H1 (cell line): ENCODE measurements around the gene RANBP17.

ENCODE experiments used
- GABPA ChIP-seq: IDR thresholded peaks from 2 replicates; pipeline ENCODE4 v1.6.1; 2011; ENCODE audit warnings: mild to moderate bottlenecking, low read length, moderate library complexity, borderline replicate concordance; ENCODE audit not compliant: insufficient read depth
- GTF2F1 ChIP-seq: IDR thresholded peaks from 2 replicates; pipeline ENCODE4 v1.6.1; 2012; ENCODE audit warnings: low read depth, low read length, improper control_type of control experiment, borderline replicate concordance
- HDAC6 ChIP-seq: IDR thresholded peaks from one replicate; pipeline ENCODE4 v1.7.1; 2012; ENCODE audit warnings: low read depth, mild to moderate bottlenecking, inconsistent platforms, low read length, moderate library complexity
- POLR2AphosphoS5 ChIP-seq: IDR thresholded peaks from 2 replicates; pipeline ENCODE4 v1.6.1; 2011; ENCODE audit warnings: low read depth, low read length
- TAF1 ChIP-seq: IDR thresholded peaks from 2 replicates; pipeline ENCODE4 v1.6.1; 2011; ENCODE audit warnings: mild to moderate bottlenecking, low read depth, low read length
- TCF12 ChIP-seq: IDR thresholded peaks from 2 replicates; pipeline ENCODE4 v1.6.1; 2011; ENCODE audit warnings: low read depth, mild to moderate bottlenecking, low read length
- TEAD4 ChIP-seq: IDR thresholded peaks from 2 replicates; pipeline ENCODE4 v1.6.1; 2012; ENCODE audit warnings: low read depth, low read length, inconsistent platforms, mixed read lengths
- TF ChIP-seq, protein P1 (sequence below), 3 experiments: IDR thresholded peaks; 1 replicate in 2 of 3; 2 replicates in 1 of 3; pipeline versions ENCODE4 v1.5.1 to v1.6.1; 2011; ENCODE audit warnings: low read length in 3 of 3, mild to moderate bottlenecking in 3 of 3, inconsistent platforms in 2 of 3, low read depth in 1 of 3, moderate library complexity in 1 of 3; ENCODE audit not compliant: insufficient read depth in 1 of 3; ENCODE audit errors: control extremely low read depth in 1 of 3

DNA sequence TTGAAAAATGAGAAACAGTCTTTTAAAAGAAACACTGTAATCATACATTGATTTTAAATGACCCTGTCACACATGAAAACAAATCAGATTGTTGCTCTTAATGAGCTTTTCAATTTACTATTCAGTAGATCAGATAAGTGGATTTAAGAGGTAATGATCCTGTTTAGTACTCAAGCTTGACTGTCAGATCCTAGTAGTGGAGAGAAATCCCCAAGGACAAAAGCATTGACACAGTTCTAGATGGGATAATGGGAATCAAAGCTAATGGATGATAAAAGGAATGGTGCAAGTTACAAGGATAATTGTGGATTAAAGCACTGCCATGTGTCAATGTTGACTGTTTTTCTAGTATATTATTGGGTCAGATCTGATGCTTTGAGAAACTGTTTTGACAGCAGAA is 304.9 kb downstream of the RANBP17 start:
- TF ChIP-seq GABPA: no peak
- TF ChIP-seq POLR2AphosphoS5: no peak
- TF ChIP-seq HDAC6: no peak
- TF ChIP-seq GTF2F1: no peak
- no peak for TF ChIP-seq TCF12
- TF ChIP-seq TAF1: no peak
- TF ChIP-seq, protein P1, sequence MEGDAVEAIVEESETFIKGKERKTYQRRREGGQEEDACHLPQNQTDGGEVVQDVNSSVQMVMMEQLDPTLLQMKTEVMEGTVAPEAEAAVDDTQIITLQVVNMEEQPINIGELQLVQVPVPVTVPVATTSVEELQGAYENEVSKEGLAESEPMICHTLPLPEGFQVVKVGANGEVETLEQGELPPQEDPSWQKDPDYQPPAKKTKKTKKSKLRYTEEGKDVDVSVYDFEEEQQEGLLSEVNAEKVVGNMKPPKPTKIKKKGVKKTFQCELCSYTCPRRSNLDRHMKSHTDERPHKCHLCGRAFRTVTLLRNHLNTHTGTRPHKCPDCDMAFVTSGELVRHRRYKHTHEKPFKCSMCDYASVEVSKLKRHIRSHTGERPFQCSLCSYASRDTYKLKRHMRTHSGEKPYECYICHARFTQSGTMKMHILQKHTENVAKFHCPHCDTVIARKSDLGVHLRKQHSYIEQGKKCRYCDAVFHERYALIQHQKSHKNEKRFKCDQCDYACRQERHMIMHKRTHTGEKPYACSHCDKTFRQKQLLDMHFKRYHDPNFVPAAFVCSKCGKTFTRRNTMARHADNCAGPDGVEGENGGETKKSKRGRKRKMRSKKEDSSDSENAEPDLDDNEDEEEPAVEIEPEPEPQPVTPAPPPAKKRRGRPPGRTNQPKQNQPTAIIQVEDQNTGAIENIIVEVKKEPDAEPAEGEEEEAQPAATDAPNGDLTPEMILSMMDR (IDR thresholded peaks at IDR 0.05; ENCODE audit: control extremely low read depth in 1 of 3, insufficient read depth in 1 of 3, low read depth in 1 of 3, low read length in 3 of 3): no peak
- no peak for TF ChIP-seq TEAD4
